HG02642 (cell line): ENCODE measurements around the gene PFKFB1.
A peak's percentile ranks its signal among the peaks of the same experiment; 100 is the strongest.

Experiments used
- ATAC-seq: cut with Tn5 transposase; IDR thresholded peaks from one replicate; pipeline ENCODE4 v1.9.1; 2021; ENCODE audit warnings: mild to moderate bottlenecking; ENCODE audit not compliant: unreplicated experiment, poor library complexity

PFKFB1 gene

GRCh38 chrX:54928876-54929275 is 65.1 kb downstream of the PFKFB1 start:
- ATAC-seq: no peak

- no peak for ATAC-seq
These were observed 67.0 kb downstream of the PFKFB1 start for GRCh38 chrX:54926978-54927377.

- no peak for ATAC-seq
These were observed 70.6 kb downstream of the PFKFB1 start for GRCh38 chrX:54923376-54923775.

GRCh38 chrX:54922547-54922946 is 71.4 kb downstream of the PFKFB1 start:
- ATAC-seq: no peak

DNA sequence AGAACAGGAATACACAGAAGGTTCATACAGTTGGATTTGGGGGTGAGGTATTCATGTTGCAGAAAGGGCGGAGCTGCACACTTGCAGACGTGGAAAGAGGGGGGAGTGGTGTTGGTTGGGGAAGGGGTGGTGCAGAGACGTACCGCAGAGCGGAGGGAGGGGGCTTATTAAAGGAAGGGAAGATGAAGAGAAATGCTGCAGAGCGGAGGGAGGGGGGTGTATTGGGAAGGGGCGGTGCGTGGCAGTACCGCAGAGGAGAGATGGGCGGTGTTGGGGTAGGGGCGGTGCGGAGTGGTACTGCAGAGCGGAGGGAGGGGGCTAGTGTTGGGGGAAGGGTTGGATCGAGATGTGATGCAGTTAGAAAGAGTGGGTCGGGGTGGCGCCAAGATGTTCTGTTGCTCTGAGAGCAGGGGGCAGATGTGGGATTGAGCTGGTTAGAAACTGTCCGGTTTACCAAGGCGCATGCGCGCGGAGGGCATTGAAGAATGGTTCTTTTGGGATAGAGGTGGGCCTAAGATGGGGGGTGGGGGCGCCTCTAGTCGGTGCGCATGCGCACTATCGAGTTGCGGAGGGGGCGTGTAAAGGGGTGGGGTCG is 72.5 kb downstream of the PFKFB1 start:
- peak; percentile 76 for ATAC-seq

GRCh38 chrX:54920610-54921426 is 73.2 kb downstream of the PFKFB1 start, which contains the start of gene TRO:
TRO (plus strand) TSS chrX:54920824; CDS start chrX:54922247, 1,423 bp downstream.
- no peak for ATAC-seq

- no peak for ATAC-seq
These were observed 84.0 kb downstream of the PFKFB1 start for GRCh38 chrX:54909941-54910340.

DNA sequence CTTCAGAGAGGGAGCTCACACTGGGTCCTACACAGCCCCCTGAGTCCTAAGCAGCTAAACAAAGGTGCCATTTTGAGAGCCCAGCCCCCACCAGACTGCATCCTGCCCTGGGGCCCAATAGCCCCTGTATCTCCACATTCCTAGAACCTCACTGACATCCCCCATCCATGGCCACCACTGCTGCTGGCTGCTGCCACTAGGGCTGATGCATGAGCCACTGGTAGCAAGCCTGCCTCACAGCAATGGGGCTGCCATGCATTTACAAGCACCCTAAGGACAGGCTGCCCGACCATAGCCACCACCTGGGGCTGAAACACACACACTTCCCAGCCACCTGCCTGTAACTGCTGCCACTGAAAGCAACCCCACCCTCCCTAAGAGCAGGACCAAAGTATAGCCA is 99.8 kb downstream of the PFKFB1 start:
- no peak for ATAC-seq

- no peak for ATAC-seq
These were observed 102.4 kb downstream of the PFKFB1 start for GRCh38 chrX:54891573-54891972.

- ATAC-seq: no peak
These were observed 108.2 kb downstream of the PFKFB1 start for GRCh38 chrX:54885740-54886139.
